Loucy (cell line): Measurements from ENCODE around the gene ZNF280A.
"Not testable (repeated sequence)": the region's sequence is repeated elsewhere in the genome, so short reads cannot be mapped to it uniquely, and the experiment has no call there.

Experiments
- H2AFZ ChIP-seq: fragments of 200-600 bp; sonication (generic); 2 replicates; pipeline ENCODE4 v1.6.0; 2016; ENCODE audit warnings: antibody characterized with exemption, mild to moderate bottlenecking, low read length, moderate library complexity
- H3F3A ChIP-seq: fragments of 200-600 bp; 2 replicates; pipeline ENCODE4 v1.6.0; 2016; ENCODE audit warnings: antibody characterized with exemption, low read depth, mild to moderate bottlenecking
- H3K27me3 ChIP-seq: fragments of 200-600 bp; sonication (generic); 2 replicates; pipeline ENCODE4 v1.6.1; 2014; ENCODE audit warnings: low read length, mild to moderate bottlenecking; ENCODE audit not compliant: insufficient read depth, poor library complexity, severe bottlenecking
- H3K36me3 ChIP-seq: fragments of 200-600 bp; sonication (generic); 2 replicates; pipeline ENCODE4 v1.6.1; 2016; ENCODE audit warnings: low read length; ENCODE audit not compliant: insufficient read depth
- H3K4me1 ChIP-seq: fragments of 200-600 bp; sonication (generic); 2 replicates; pipeline ENCODE4 v1.5.1; 2014; ENCODE audit warnings: low read length, mild to moderate bottlenecking; ENCODE audit not compliant: insufficient read depth, poor library complexity, severe bottlenecking
- H3K4me2 ChIP-seq: fragments of 200-600 bp; sonication (generic); 2 replicates; pipeline ENCODE4 v1.6.0; 2014; ENCODE audit warnings: antibody characterized with exemption, low read length, low read depth, mild to moderate bottlenecking; ENCODE audit not compliant: poor library complexity, severe bottlenecking
- H3K4me3 ChIP-seq: fragments of 200-600 bp; sonication (generic); 2 replicates; pipeline ENCODE4 v1.5.1; 2014; ENCODE audit warnings: low read length, mild to moderate bottlenecking, mixed read lengths; ENCODE audit not compliant: poor library complexity, severe bottlenecking
- H3K79me2 ChIP-seq: fragments of 200-600 bp; sonication (generic); 2 replicates; pipeline ENCODE4 v1.6.1; 2014; ENCODE audit warnings: low read length; ENCODE audit not compliant: insufficient read depth
- H3K9ac ChIP-seq: fragments of 200-600 bp; sonication (generic); 2 replicates; pipeline ENCODE4 v1.6.0; 2014; ENCODE audit warnings: mild to moderate bottlenecking, low read depth, low read length, moderate library complexity; ENCODE audit not compliant: poor library complexity, severe bottlenecking
- H3K9me2 ChIP-seq: fragments of 200-600 bp; sonication (generic); replicated peaks from 2 replicates; pipeline ENCODE4 v1.6.1; 2016; ENCODE audit warnings: low read depth, low read length, mixed read lengths
- H3K9me3 ChIP-seq: fragments of 200-600 bp; sonication (generic); 2 replicates; pipeline ENCODE4 v1.6.1; 2014; ENCODE audit warnings: mild to moderate bottlenecking, antibody characterized with exemption, low read length, low read depth; ENCODE audit not compliant: insufficient read depth
- H4K20me1 ChIP-seq: fragments of 200-600 bp; sonication (generic); 2 replicates; pipeline ENCODE4 v1.6.0; 2014; ENCODE audit warnings: antibody characterized with exemption, low read length, mild to moderate bottlenecking; ENCODE audit not compliant: insufficient read depth, poor library complexity, severe bottlenecking
- EZH2phosphoT487 ChIP-seq: fragments of 200-600 bp; IDR thresholded peaks from 2 replicates; pipeline ENCODE4 v1.6.1; 2018; ENCODE audit warnings: antibody characterized with exemption, mild to moderate bottlenecking, moderate library complexity, borderline replicate concordance
- TF ChIP-seq, protein P1 (sequence below): fragments of 200-600 bp; sonication (generic); conservative IDR thresholded peaks from 2 replicates; pipeline ENCODE4 v1.5.1; 2014; ENCODE audit warnings: mild to moderate bottlenecking, antibody characterized with exemption, low read length

ZNF280A gene

DNA sequence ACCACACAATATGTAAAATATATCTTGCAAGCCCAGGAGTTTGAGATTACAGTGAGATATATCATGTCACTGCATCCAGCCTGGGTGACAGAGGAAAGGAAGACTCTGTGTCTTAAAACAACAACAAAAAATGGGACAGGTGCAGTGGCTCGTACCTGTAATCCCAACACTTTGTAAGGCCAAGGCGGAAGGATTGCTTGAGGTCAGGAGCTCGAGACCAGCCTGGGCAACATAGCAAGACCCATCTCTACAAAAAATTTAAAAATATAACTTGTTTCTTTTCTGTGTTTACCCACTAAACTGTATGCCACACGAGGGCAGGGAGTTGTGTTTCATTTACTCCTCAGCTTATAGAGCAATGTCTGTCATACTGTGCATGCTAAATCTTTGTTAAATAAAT, 3.1 kb downstream of the ZNF280A start:
- Histone ChIP-seq H3K79me2 (no peaks in the 10 kb centered on the region), H3K4me3 (no peak overlapping the region), H4K20me1 (no peaks in the 10 kb centered on the region), H3K9ac (no peak overlapping the region), H3K9me3 (no peaks in the 10 kb centered on the region), H2AFZ (no peak overlapping the region), H3K4me2 (no peak overlapping the region), H3K4me1 (peaks cover 4% of the 10 kb centered on the region), H3K9me2 (no peaks in the 10 kb centered on the region), H3F3A (no peaks in the 10 kb centered on the region), H3K36me3 (no peaks in the 10 kb centered on the region), H3K27me3 (peaks cover 9% of the 10 kb centered on the region)
- TF ChIP-seq EZH2phosphoT487 = no peak
- TF ChIP-seq, protein P1, sequence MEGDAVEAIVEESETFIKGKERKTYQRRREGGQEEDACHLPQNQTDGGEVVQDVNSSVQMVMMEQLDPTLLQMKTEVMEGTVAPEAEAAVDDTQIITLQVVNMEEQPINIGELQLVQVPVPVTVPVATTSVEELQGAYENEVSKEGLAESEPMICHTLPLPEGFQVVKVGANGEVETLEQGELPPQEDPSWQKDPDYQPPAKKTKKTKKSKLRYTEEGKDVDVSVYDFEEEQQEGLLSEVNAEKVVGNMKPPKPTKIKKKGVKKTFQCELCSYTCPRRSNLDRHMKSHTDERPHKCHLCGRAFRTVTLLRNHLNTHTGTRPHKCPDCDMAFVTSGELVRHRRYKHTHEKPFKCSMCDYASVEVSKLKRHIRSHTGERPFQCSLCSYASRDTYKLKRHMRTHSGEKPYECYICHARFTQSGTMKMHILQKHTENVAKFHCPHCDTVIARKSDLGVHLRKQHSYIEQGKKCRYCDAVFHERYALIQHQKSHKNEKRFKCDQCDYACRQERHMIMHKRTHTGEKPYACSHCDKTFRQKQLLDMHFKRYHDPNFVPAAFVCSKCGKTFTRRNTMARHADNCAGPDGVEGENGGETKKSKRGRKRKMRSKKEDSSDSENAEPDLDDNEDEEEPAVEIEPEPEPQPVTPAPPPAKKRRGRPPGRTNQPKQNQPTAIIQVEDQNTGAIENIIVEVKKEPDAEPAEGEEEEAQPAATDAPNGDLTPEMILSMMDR = no peak

DNA sequence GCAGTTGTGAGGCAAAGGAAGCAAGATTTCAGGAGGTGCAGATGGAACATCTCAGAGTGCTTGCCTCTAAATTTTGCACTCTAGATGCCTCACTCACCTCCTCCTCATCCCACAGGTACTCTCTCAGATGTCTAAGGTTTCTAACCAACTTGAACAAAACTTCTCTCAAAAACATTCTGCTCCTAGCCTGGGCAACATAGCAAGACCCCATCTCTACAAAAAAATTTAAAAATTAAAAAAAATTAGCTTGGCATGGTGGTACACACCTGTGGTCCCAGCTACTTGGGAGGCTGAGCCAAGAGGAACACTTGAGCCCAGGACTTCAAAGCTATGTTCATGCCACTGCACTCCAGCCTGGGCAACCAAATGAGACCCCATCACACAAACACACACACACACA, 4.2 kb downstream of the ZNF280A start:
- Histone ChIP-seq H3K4me3 (no peak overlapping the region), H3F3A (no peaks in the 10 kb centered on the region), H3K9me3 (no peaks in the 10 kb centered on the region), H4K20me1 (no peaks in the 10 kb centered on the region), H3K36me3 (no peaks in the 10 kb centered on the region), H2AFZ (no peak overlapping the region), H3K79me2 (no peaks in the 10 kb centered on the region), H3K9ac (no peak overlapping the region), H3K4me1 (peaks cover 4% of the 10 kb centered on the region), H3K27me3 (peaks cover 13% of the 10 kb centered on the region), H3K4me2 (no peak overlapping the region), H3K9me2 (no peaks in the 10 kb centered on the region)
- TF ChIP-seq, protein P1 = no peak

DNA sequence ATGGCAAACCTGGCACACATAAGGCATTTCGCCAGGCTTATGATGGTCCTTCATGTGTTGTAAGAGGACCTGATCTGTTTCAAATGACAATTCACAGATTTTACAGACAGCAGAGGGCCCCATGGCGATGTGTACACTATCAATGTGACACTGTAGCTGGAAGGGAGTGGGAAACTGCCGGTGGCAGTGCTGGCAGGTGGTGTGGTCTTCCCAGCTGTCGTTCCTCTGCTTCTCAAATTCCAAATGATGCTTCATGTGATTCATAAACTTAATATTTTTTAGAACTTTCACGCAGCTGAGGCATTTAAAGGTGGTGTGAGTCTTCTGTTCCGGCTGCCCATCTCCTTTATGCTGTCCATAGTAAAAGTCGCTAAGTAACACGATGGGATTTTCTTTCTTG, 5.6 kb downstream of the ZNF280A start:
- not testable (repeated sequence) for H3K9me2 ChIP-seq

DNA sequence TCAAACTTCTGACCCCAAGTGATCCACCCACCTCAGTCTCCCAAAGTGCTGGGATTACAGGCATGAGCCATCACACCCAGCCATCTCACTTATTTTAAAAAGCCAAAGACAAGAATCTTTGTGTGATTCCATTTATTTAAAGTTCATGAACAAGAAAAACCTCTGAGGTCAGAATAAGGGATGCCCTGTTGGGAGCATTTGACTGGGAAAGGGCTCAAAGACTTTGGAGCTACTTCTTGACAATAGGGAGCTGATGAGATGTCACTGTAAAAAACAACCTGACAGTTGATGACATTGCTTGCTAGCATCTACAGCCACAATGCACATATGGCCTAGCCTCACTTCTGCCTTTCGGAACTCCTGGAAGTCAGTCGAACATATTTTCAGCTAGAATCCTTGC, 6.5 kb downstream of the ZNF280A start:
- Histone ChIP-seq H3K27me3 (peaks cover 13% of the 10 kb centered on the region), H3K9me2 (no peaks in the 10 kb centered on the region), H4K20me1 (no peaks in the 10 kb centered on the region), H3K4me1 (no peaks in the 10 kb centered on the region), H3K4me3 (no peak overlapping the region), H3F3A (no peaks in the 10 kb centered on the region), H2AFZ (no peak overlapping the region), H3K79me2 (no peaks in the 10 kb centered on the region), H3K9me3 (no peaks in the 10 kb centered on the region), H3K4me2 (no peak overlapping the region), H3K9ac (no peak overlapping the region), H3K36me3 (no peaks in the 10 kb centered on the region)
- TF ChIP-seq EZH2phosphoT487 = no peak
- TF ChIP-seq, protein P1 = no peak

More for the DNA sequence above, 5.6 kb downstream of the ZNF280A start:
- H4K20me1 ChIP-seq, H3K4me1 ChIP-seq, H3K9ac ChIP-seq, H3K4me2 ChIP-seq, H3K4me3 ChIP-seq, H3F3A ChIP-seq, H3K36me3 ChIP-seq, H3K9me3 ChIP-seq, H3K79me2 ChIP-seq, H2AFZ ChIP-seq: not testable (repeated sequence)
- H3K27me3 ChIP-seq = peaks cover 13% of the 10 kb centered on the region
